Measurements from ENCODE around the gene HDGFL3. TPM values are rescaled to one million over a fixed set of nuclear protein-coding genes. Genes with fewer than 3 reads are reported as not detected.
"Not testable (repeated sequence)": the region's sequence is repeated elsewhere in the genome, so short reads cannot be mapped to it uniquely, and the experiment has no call there.

HDGFL3 gene
- total RNA-seq, 1 donor: 27.5 TPM

DNA sequence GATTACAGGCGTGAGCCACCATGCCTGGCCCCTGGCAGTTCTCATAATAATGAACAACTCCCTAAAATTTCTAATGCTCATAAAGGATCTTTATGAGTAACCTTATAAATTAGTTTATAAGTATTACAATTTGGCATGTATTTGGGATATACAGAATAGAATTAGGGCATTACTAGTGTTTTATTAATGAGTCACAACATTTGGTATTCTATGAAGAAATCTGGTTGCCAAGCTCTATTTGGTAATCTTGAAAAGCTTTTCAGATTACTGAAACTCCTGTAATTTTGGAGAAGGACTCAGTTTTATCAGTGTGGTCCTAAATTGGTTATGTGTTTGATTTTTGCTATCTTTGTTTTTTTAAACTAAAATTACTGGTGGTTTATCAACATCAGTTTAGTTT is 54.3 kb downstream of the HDGFL3 start:
- Histone ChIP-seq H4K20me1 (ENCODE audit: insufficient read depth, low read length) (no peaks in the 10 kb centered on the region), H3K4me2 (ENCODE audit: insufficient read depth, low read length) (no peak overlapping the region), H3K36me3 (ENCODE audit: insufficient read depth, low read length) (peaks cover 35% of the 10 kb centered on the region), H3K4me3 (ENCODE audit: insufficient read depth, low read length) (no peak overlapping the region), H3K9me3 (ENCODE audit: low read depth, low read length) (no peaks in the 10 kb centered on the region), H3K27ac (ENCODE audit: low read depth, low read length) (no peak overlapping the region), H3K4me1 (ENCODE audit: insufficient read depth, low read length) (no peaks in the 10 kb centered on the region), H3K79me2 (ENCODE audit: insufficient read depth, low read length) (no peaks in the 10 kb centered on the region), H2AFZ (ENCODE audit: low read length) (no peak overlapping the region), H3K27me3 (ENCODE audit: insufficient read depth, low read length) (no peaks in the 10 kb centered on the region)
- TF ChIP-seq, protein P1, sequence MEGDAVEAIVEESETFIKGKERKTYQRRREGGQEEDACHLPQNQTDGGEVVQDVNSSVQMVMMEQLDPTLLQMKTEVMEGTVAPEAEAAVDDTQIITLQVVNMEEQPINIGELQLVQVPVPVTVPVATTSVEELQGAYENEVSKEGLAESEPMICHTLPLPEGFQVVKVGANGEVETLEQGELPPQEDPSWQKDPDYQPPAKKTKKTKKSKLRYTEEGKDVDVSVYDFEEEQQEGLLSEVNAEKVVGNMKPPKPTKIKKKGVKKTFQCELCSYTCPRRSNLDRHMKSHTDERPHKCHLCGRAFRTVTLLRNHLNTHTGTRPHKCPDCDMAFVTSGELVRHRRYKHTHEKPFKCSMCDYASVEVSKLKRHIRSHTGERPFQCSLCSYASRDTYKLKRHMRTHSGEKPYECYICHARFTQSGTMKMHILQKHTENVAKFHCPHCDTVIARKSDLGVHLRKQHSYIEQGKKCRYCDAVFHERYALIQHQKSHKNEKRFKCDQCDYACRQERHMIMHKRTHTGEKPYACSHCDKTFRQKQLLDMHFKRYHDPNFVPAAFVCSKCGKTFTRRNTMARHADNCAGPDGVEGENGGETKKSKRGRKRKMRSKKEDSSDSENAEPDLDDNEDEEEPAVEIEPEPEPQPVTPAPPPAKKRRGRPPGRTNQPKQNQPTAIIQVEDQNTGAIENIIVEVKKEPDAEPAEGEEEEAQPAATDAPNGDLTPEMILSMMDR (IDR thresholded peaks at IDR 0.05; ENCODE audit: extremely low read depth, low read depth, low read length): no peak
- DNase-seq (ENCODE audit: insufficient read length, low spot score, missing footprints): peak; percentile 9

DNA sequence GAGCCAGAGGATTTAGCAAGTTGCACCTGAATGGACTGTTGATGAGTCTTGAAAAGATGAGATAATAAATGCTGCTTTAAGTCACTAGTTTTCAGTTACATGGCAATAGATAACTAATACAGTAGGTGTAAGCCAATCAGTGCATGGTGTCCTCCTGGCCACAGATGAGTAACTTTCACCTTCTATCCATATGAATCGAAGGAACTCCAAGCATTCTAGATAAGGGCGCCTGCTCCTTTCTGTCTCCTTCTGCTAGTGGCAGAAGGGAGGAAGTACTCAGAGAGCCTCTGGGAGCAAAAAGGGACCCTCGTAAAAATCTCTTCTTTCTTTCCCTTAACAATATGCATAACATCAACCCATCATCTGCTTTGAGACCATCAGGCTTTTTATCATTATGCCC is 62.9 kb downstream of the HDGFL3 start:
- Histone ChIP-seq H3K27ac (ENCODE audit: low read depth, low read length) (no peak overlapping the region), H3K27me3 (ENCODE audit: insufficient read depth, low read length) (no peaks in the 10 kb centered on the region), H4K20me1 (ENCODE audit: insufficient read depth, low read length) (no peaks in the 10 kb centered on the region), H3K9me3 (ENCODE audit: low read depth, low read length) (no peaks in the 10 kb centered on the region), H3K4me1 (ENCODE audit: insufficient read depth, low read length) (no peaks in the 10 kb centered on the region), H3K36me3 (ENCODE audit: insufficient read depth, low read length) (peaks cover 14% of the 10 kb centered on the region), H3K4me3 (ENCODE audit: insufficient read depth, low read length) (no peak overlapping the region), H3K4me2 (ENCODE audit: insufficient read depth, low read length) (no peak overlapping the region), H2AFZ (ENCODE audit: low read length) (no peak overlapping the region), H3K79me2 (ENCODE audit: insufficient read depth, low read length) (no peaks in the 10 kb centered on the region)
- DNase-seq (ENCODE audit: insufficient read length, low spot score, missing footprints): no peak
- TF ChIP-seq, protein P1 (IDR thresholded peaks at IDR 0.05; ENCODE audit: extremely low read depth, low read depth, low read length): no peak

DNA sequence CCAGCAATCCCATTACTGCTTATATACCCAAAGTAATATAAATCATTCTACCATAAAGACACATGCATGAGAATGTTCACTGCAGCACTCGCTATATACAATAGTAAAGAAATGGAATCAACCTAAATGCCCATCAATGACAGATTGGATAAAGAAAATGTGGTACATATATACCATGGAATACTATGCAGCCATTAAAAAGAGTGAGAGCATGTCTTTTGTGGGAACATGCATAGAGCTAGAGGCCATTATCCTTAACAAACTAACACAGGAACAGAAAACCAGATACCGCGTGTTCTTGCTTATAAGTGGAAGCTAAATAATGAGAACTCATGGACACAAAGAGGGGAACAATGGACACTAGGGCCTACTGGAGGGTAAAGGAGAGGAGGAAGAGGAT is 65.5 kb downstream of the HDGFL3 start:
- not testable (repeated sequence) for H3K36me3 ChIP-seq (ENCODE audit: insufficient read depth, low read length); H3K27ac ChIP-seq (ENCODE audit: low read depth, low read length); H3K4me3 ChIP-seq (ENCODE audit: insufficient read depth, low read length); H3K4me1 ChIP-seq (ENCODE audit: insufficient read depth, low read length); H3K9me3 ChIP-seq (ENCODE audit: low read depth, low read length); H4K20me1 ChIP-seq (ENCODE audit: insufficient read depth, low read length); H3K27me3 ChIP-seq (ENCODE audit: insufficient read depth, low read length); H3K4me2 ChIP-seq (ENCODE audit: insufficient read depth, low read length); H2AFZ ChIP-seq (ENCODE audit: low read length); H3K79me2 ChIP-seq (ENCODE audit: insufficient read depth, low read length); DNase-seq (ENCODE audit: insufficient read length, low spot score, missing footprints)

DNA sequence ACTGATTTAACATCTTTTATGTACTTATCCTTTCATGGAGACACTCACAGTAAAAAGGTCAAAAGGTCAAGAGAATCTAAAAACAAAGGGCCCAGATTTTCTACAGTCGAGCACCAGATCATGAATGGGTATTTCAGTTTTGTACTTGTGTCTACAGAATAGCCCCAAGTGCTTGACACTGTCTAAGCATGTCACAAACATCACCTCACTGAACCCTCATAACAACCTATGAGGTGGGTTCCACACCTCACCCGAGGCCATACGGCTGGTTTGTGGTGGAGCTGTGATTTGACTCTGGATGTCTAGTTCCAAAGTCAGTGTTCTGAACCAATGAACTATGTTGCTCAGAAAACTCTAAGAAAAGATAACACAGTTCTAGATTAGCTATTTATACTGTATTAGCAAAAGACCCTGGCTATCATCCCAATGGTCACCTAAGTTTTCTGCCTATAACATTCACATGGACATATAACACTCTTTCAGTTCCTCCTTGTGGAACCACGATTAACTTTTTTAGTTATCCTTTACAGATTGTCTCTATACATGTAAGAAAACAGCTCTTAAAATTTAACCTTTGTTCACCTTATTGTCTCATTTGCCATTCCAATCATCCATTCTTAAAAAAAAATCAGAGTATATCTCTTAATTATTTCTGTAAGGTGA is 74.6 kb downstream of the HDGFL3 start:
- no peak for DNase-seq (ENCODE audit: insufficient read length, low spot score, missing footprints)
- no peak overlapping the region for H3K4me2 ChIP-seq (ENCODE audit: insufficient read depth, low read length)
- no peak overlapping the region for H3K27ac ChIP-seq (ENCODE audit: low read depth, low read length)
- H4K20me1 ChIP-seq (ENCODE audit: insufficient read depth, low read length): no peaks in the 10 kb centered on the region
- no peaks in the 10 kb centered on the region for H3K27me3 ChIP-seq (ENCODE audit: insufficient read depth, low read length)
- no peaks in the 10 kb centered on the region for H3K9me3 ChIP-seq (ENCODE audit: low read depth, low read length)
- no peaks in the 10 kb centered on the region for H3K79me2 ChIP-seq (ENCODE audit: insufficient read depth, low read length)
- H3K4me1 ChIP-seq (ENCODE audit: insufficient read depth, low read length): no peaks in the 10 kb centered on the region
- no peak overlapping the region for H3K4me3 ChIP-seq (ENCODE audit: insufficient read depth, low read length)
- H3K36me3 ChIP-seq (ENCODE audit: insufficient read depth, low read length): no peaks in the 10 kb centered on the region
- no peak overlapping the region for H2AFZ ChIP-seq (ENCODE audit: low read length)
- TF ChIP-seq, protein P1 (IDR thresholded peaks at IDR 0.05; ENCODE audit: extremely low read depth, low read depth, low read length): no peak
